H1 (cell line): ENCODE results near the gene ABCB11. TPM values are rescaled to one million over a fixed set of nuclear protein-coding genes. Genes with fewer than 3 reads are reported as not detected.

ENCODE experiments used
- CTCF ChIA-PET: fragments of 300-600 bp; sonication (Branson Sonifier 250); formaldehyde crosslinking; loops from one replicate; lab custom pipeline; 2021; ENCODE audit not compliant: partially characterized antibody; lab: Charles Lee
- POLR2A ChIA-PET: fragments of 300-600 bp; sonication (Branson Sonifier 250); formaldehyde crosslinking; loops from one replicate; lab custom pipeline; 2021; ENCODE audit warnings: inconsistent platforms; ENCODE audit not compliant: partially characterized antibody; lab: Charles Lee
- DNase-seq, 2 experiments: peaks; one replicate each; pipeline versions ENCODE4 v3.0.0 to v3.0.0-alpha.2; 2010 to 2022; ENCODE audit warnings: low spot score in 2 of 2, low read depth in 1 of 2, mixed read lengths in 1 of 2
- FAIRE-seq: peaks from 2 replicates; lab custom pipeline; 2011; peaks lifted over from hg19 to GRCh38; lab: Jason Lieb, UNC
- H2AFZ ChIP-seq: 2 replicates; pipeline ENCODE4 v1.8.1; 2012; ENCODE audit warnings: low read length, inconsistent platforms
- H2AK5ac ChIP-seq: 2 replicates; pipeline ENCODE4 v1.6.1; 2013; ENCODE audit warnings: low read depth, low read length
- H2BK120ac ChIP-seq: replicated peaks from 2 replicates; pipeline ENCODE3; 2013; ENCODE audit warnings: low read depth, low read length, inconsistent platforms
- H2BK12ac ChIP-seq: 2 replicates; pipeline ENCODE4 v1.6.1; 2013; ENCODE audit warnings: low read depth, low read length
- H2BK15ac ChIP-seq: 2 replicates; pipeline ENCODE4 v1.6.1; 2013; ENCODE audit warnings: low read length
- H2BK20ac ChIP-seq: 2 replicates; pipeline ENCODE4 v1.6.1; 2013; ENCODE audit warnings: low read length
- H2BK5ac ChIP-seq: 2 replicates; pipeline ENCODE4 v1.6.1; 2013; ENCODE audit warnings: low read depth, low read length
- H3K14ac ChIP-seq: 2 replicates; pipeline ENCODE4 v1.6.1; 2013; ENCODE audit warnings: inconsistent platforms; ENCODE audit not compliant: insufficient read length
- H3K18ac ChIP-seq: 2 replicates; pipeline ENCODE4 v1.6.1; 2013; ENCODE audit warnings: low read length; ENCODE audit errors: extremely low read depth
- H3K23ac ChIP-seq: 2 replicates; pipeline ENCODE4 v1.6.1; 2013; ENCODE audit warnings: inconsistent platforms; ENCODE audit not compliant: insufficient read length
- H3K23me2 ChIP-seq: 2 replicates; pipeline ENCODE4 v1.6.1; 2013; ENCODE audit warnings: low read depth, low read length
- H3K27ac ChIP-seq: 2 replicates; pipeline ENCODE4 v1.6.1; 2011; ENCODE audit warnings: low read depth, low read length, inconsistent platforms
- H3K27me3 ChIP-seq, 4 experiments: replicated peaks in 1 of 4; 1 replicate in 1 of 4; 2 replicates in 3 of 4; pipeline versions ENCODE4 v1.6.1 to v1.8.1; 2011 to 2013; ENCODE audit warnings: low read length in 3 of 4, mild to moderate bottlenecking in 3 of 4, inconsistent platforms in 2 of 4, mixed read lengths in 2 of 4, moderate library complexity in 1 of 4; ENCODE audit not compliant: control insufficient read depth in 3 of 4, insufficient read depth in 3 of 4; ENCODE audit errors: extremely low read depth in 1 of 4
- H3K36me3 ChIP-seq, 4 experiments: 2 replicates each; pipeline versions ENCODE4 v1.6.1 to v1.8.1; 2011 to 2013; ENCODE audit warnings: mild to moderate bottlenecking in 4 of 4, low read length in 3 of 4, moderate library complexity in 2 of 4, control low read depth in 1 of 4, inconsistent platforms in 1 of 4; ENCODE audit not compliant: insufficient read depth in 4 of 4, control insufficient read depth in 2 of 4
- H3K4ac ChIP-seq: replicated peaks from 2 replicates; pipeline ENCODE3; 2013; ENCODE audit warnings: low read length, low read depth, mixed read lengths, inconsistent platforms; ENCODE audit not compliant: insufficient read length
- H3K4me1 ChIP-seq, 4 experiments: replicated peaks in 1 of 4; 1 replicate in 1 of 4; 2 replicates in 3 of 4; pipeline versions ENCODE4 v1.6.1 to v1.8.1; 2011 to 2013; ENCODE audit warnings: low read length in 3 of 4, inconsistent platforms in 2 of 4, mixed read lengths in 1 of 4; ENCODE audit not compliant: insufficient read depth in 4 of 4, control insufficient read depth in 3 of 4
- H3K4me2 ChIP-seq, 2 experiments: 2 replicates each; pipeline versions ENCODE4 v1.6.1 to v1.8.1; 2011 to 2013; ENCODE audit warnings: low read depth in 2 of 2, low read length in 2 of 2, control low read depth in 1 of 2, inconsistent platforms in 1 of 2, mild to moderate bottlenecking in 1 of 2; ENCODE audit not compliant: insufficient read depth in 1 of 2
- H3K4me3 ChIP-seq, 4 experiments: fragments of 200-600, 300-600 bp in 1 of 4; sonication (generic), shearing (Covaris generic), sonication (Bioruptor Twin) in 1 of 4; 2 replicates each; pipeline versions ENCODE4 v1.5.1 to v1.8.1; 2011 to 2016; ENCODE audit warnings: low read length in 4 of 4, low read depth in 3 of 4, control low read depth in 2 of 4, inconsistent platforms in 2 of 4, mild to moderate bottlenecking in 2 of 4, mixed read lengths in 1 of 4, moderate library complexity in 1 of 4; ENCODE audit not compliant: insufficient read depth in 2 of 4; ENCODE audit errors: extremely low read depth in 1 of 4
- H3K56ac ChIP-seq: replicated peaks from 2 replicates; pipeline ENCODE3; 2013; ENCODE audit warnings: low read depth, mild to moderate bottlenecking, mixed read lengths, low read length, inconsistent platforms; ENCODE audit not compliant: insufficient read length
- H3K79me1 ChIP-seq: 2 replicates; pipeline ENCODE4 v1.6.1; 2013; ENCODE audit warnings: low read depth, low read length, control low read depth
- H3K79me2 ChIP-seq, 2 experiments: 2 replicates each; pipeline versions ENCODE4 v1.6.1 to v1.8.1; 2012 to 2013; ENCODE audit warnings: low read length in 2 of 2, mild to moderate bottlenecking in 2 of 2, inconsistent platforms in 1 of 2; ENCODE audit not compliant: insufficient read depth in 2 of 2, control insufficient read depth in 1 of 2
- H3K9ac ChIP-seq, 4 experiments: replicated peaks in 1 of 4; 1 replicate in 1 of 4; 2 replicates in 3 of 4; pipeline versions ENCODE4 v1.6.1 to v1.8.1; 2011 to 2013; ENCODE audit warnings: low read depth in 3 of 4, low read length in 3 of 4, control low read depth in 2 of 4, mild to moderate bottlenecking in 2 of 4, moderate library complexity in 2 of 4, inconsistent platforms in 1 of 4; ENCODE audit errors: extremely low read depth in 1 of 4
- H3K9me3 ChIP-seq, 2 experiments: 2 replicates each; pipeline versions ENCODE4 v1.6.1 to v1.8.1; 2012 to 2013; ENCODE audit warnings: mild to moderate bottlenecking in 2 of 2, moderate library complexity in 2 of 2, control low read depth in 1 of 2, inconsistent platforms in 1 of 2, low read depth in 1 of 2, low read length in 1 of 2, mixed read lengths in 1 of 2; ENCODE audit not compliant: insufficient read depth in 2 of 2
- H4K20me1 ChIP-seq, 2 experiments: replicated peaks in 1 of 2; 2 replicates each; pipeline versions ENCODE3 to v1.8.1; 2011 to 2013; ENCODE audit warnings: inconsistent platforms in 2 of 2, low read length in 2 of 2, mild to moderate bottlenecking in 1 of 2; ENCODE audit not compliant: insufficient read depth in 2 of 2, control insufficient read depth in 1 of 2
- H4K5ac ChIP-seq: 2 replicates; pipeline ENCODE4 v1.6.1; 2013; ENCODE audit warnings: low read length, low read depth, mixed read lengths, inconsistent platforms; ENCODE audit not compliant: insufficient read length
- H4K8ac ChIP-seq: 2 replicates; pipeline ENCODE4 v1.8.0; 2013; ENCODE audit warnings: mild to moderate bottlenecking, moderate library complexity, low read length, inconsistent platforms; ENCODE audit not compliant: insufficient read depth; ENCODE audit errors: extremely low read depth
- H4K91ac ChIP-seq: replicated peaks from 2 replicates; pipeline ENCODE3; 2013; ENCODE audit warnings: low read length, mixed read lengths, inconsistent platforms; ENCODE audit not compliant: insufficient read length
- BRCA1 ChIP-seq: IDR thresholded peaks from 2 replicates; pipeline ENCODE4 v1.6.1; 2012; ENCODE audit warnings: low read depth, low read length, improper control_type of control experiment
- CBX8 ChIP-seq: fragments of 300-800, 300-1000 bp; sonication (generic); IDR thresholded peaks from 2 replicates; pipeline ENCODE4 v1.7.1; 2016; ENCODE audit warnings: low read depth, low read length, borderline replicate concordance
- KDM4A ChIP-seq: IDR thresholded peaks from one replicate; pipeline ENCODE4 v1.7.1; 2012; ENCODE audit warnings: low read depth, mild to moderate bottlenecking, moderate library complexity, low read length, inconsistent platforms; ENCODE audit not compliant: severe bottlenecking
- SIX5 ChIP-seq: IDR thresholded peaks from 2 replicates; pipeline ENCODE4 v1.6.1; 2011; ENCODE audit warnings: mild to moderate bottlenecking, low read depth, low read length
- ZNF274 ChIP-seq: IDR thresholded peaks from 2 replicates; pipeline ENCODE4 v1.7.0; 2012; ENCODE audit warnings: low read length, borderline replicate concordance; ENCODE audit errors: extremely low read depth
- WGBS, 2 experiments: shearing (Covaris generic) in 1 of 2; methylation state at CpG; one replicate each; pipeline versions ENCODE4 v1.1.6 to v1.1.7; 2013 to 2015; ENCODE audit warnings: low lambda C conversion rate in 2 of 2, mixed read lengths in 2 of 2, inconsistent platforms in 1 of 2, low coverage in 1 of 2, missing lambda C conversion rate in 1 of 2; ENCODE audit not compliant: insufficient replicate concordance in 2 of 2, insufficient coverage in 1 of 2, insufficient read length in 1 of 2; ENCODE audit errors: extremely low coverage in 1 of 2, missing lambda C conversion rate in 1 of 2; 5-methylcytosine and 5-hydroxymethylcytosine counted together
- polyA plus RNA-seq, 7 experiments: library from polyadenylated mRNA; depleted of rRNA in 3 of 7; stranded (reverse) in 5 of 7; unstranded in 2 of 7; fragments of >200 nt in 5 of 7; fragments of 200-250 nt in 2 of 7; gene quantifications; 1 replicate in 5 of 7; 2 replicates in 1 of 7; 4 replicates in 1 of 7; pipeline versions ENCODE4 v1.2.1 to v1.2.3, GENCODE V29; 2011 to 2013; ENCODE audit warnings: missing spikeins in 2 of 7, mixed read lengths in 2 of 7
- total RNA-seq: library from RNA; stranded (reverse); fragmentation: NEBNext Ultra II Directional; extraction: Animal tissue kit (Norgen Biotek cat#: 25700); gene quantifications from 2 replicates; pipeline ENCODE4 v1.2.1, GENCODE V29; 2021
- TF ChIP-seq, protein P1 (sequence below): IDR thresholded peaks from 2 replicates; pipeline ENCODE4 v1.6.1; 2012; ENCODE audit warnings: inconsistent platforms

Gene ABCB11
- total and polyA plus RNA-seq, 2 of the 8 experiments (the other 6 are each of a cell fraction or from before 2014, with no cell fraction given), result not detected

DNA sequence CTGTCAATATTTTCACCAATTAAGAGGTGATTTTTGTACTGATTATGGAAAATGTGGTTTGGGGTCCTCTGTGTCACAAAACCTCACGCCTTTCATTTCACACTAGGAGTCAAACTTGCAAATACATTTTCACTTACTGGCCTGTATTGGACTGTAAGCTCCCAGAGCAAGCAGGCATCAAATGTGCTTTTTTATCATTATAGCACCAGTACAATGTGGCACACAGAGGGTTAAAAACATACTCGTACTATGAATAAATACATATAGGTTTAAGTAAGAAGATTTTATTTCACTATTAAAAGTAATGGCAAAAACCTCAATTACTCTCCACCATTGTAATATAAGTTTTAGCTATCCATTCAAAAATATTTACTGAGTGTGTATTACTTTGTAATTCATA is 56.7 kb downstream of the ABCB11 start:
- no peak overlapping the region for H3K4ac ChIP-seq
- no peaks in the 10 kb centered on the region for H3K79me1 ChIP-seq
- no peak overlapping the region for H3K4me3 ChIP-seq
- no peak overlapping the region for H3K18ac ChIP-seq
- H3K14ac ChIP-seq, result no peak overlapping the region
- no peak overlapping the region for H2BK120ac ChIP-seq
- no peak overlapping the region for H2AFZ ChIP-seq
- CTCF ChIA-PET, result interaction anchor here (0.7 kb wide), 1 partner anchor 12 kb away, joined by 3 read pairs; no protein-coding TSS in a partner anchor
- no peaks in the 10 kb centered on the region for H3K4me1 ChIP-seq
- H3K27me3 ChIP-seq, result no peaks in the 10 kb centered on the region
- H3K9me3 ChIP-seq, result no peaks in the 10 kb centered on the region
- no peaks in the 10 kb centered on the region for H3K79me2 ChIP-seq
- H2AK5ac ChIP-seq, result no peak overlapping the region
- no peak overlapping the region for H2BK12ac ChIP-seq
- no peak overlapping the region for H3K9ac ChIP-seq
- DNase-seq (no peak), FAIRE-seq (no peak)
- no peak overlapping the region for H4K91ac ChIP-seq
- no peaks in the 10 kb centered on the region for H4K20me1 ChIP-seq
- no peak overlapping the region for H4K5ac ChIP-seq
- no peaks in the 10 kb centered on the region for H3K23me2 ChIP-seq
- TF ChIP-seq BRCA1 (no peak), ZNF274 (no peak), SIX5 (no peak), KDM4A (no peak), CBX8 (no peak)
- TF ChIP-seq, protein P1, sequence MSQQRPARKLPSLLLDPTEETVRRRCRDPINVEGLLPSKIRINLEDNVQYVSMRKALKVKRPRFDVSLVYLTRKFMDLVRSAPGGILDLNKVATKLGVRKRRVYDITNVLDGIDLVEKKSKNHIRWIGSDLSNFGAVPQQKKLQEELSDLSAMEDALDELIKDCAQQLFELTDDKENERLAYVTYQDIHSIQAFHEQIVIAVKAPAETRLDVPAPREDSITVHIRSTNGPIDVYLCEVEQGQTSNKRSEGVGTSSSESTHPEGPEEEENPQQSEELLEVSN, result no peak
- 77% methylated on average over 2 of the region's 2 CpGs; no CpG with 5 or more reads in 1 of the 2 experiments for WGBS, 2 experiments
- H3K23ac ChIP-seq, result no peak overlapping the region
- POLR2A ChIA-PET, result no interaction called here
- H2BK15ac ChIP-seq, result no peak overlapping the region
- H3K56ac ChIP-seq, result no peak overlapping the region
- H2BK20ac ChIP-seq, result no peak overlapping the region
- H3K4me2 ChIP-seq, result no peak overlapping the region
- H3K36me3 ChIP-seq, result no peaks in the 10 kb centered on the region
- no peak overlapping the region for H2BK5ac ChIP-seq
- H3K27ac ChIP-seq, result no peak overlapping the region
- H4K8ac ChIP-seq, result no peak overlapping the region
